ENCODE measurements around the gene C17orf107. TPM values are rescaled to one million over a fixed set of nuclear protein-coding genes. Genes with fewer than 3 reads are reported as not detected.

C17orf107 gene
- total and polyA plus RNA-seq, 2 donors (not counting 1 experiment from before 2014, with no cell fraction given), result 3.9 to 4.6 TPM

DNA sequence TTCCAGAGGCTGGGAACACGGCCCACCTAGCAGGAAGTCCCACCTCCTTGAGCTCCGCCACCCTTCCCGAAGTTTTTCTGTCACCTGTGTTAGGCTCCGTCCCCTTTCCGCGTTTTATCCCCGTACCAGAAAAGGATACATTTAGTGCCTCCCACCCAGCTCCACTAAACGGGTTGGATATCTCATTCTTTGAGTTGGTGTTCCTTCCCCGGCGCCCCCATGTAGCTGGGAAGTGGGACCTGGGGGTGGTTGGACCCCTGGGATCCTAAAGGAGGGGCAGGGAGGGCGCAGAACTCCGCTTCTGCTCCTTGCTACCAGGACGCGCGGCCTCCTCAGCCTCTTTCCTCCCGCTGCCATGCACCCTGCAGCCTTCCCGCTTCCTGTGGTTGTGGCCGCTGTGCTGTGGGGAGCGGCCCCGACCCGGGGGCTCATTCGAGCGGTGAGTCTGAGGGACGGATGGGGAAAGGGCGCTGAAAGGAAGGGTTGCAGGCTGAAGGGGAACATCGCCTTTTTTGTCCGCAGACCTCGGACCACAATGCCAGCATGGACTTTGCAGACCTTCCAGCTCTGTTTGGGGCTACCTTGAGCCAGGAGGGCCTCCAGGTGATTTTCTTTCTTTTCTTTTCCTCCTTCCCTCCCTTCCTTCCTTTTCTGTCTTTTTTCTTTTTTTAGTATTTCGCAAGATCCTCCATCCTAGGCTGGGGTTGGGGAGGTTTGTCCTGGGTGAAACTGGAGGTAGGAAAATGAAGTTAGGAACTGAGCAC lies 41.4 kb downstream of the C17orf107 start:
- Histone ChIP-seq H3K36me3 (replicated peaks in 1 of 2; ENCODE audit: control extremely low read depth in 1 of 2, control insufficient read depth in 1 of 2, extremely low read depth in 1 of 2, insufficient read depth in 2 of 2, low read length in 1 of 2) (peaks cover 0 to 51% of the 10 kb centered on the region in 2 experiments), H3K27me3 (replicated peaks in 1 of 4; ENCODE audit: control extremely low read depth in 1 of 4, control insufficient read depth in 3 of 4, insufficient read depth in 4 of 4, low read length in 3 of 4) (no peaks in the 10 kb centered on the region), H3K4me2 (replicated peaks; ENCODE audit: low read depth, low read length, poor library complexity, severe bottlenecking) (peak overlapping the region; percentile 99), H4K20me1 (ENCODE audit: control insufficient read depth, insufficient read depth, low read length, poor library complexity, severe bottlenecking) (peaks cover 19% of the 10 kb centered on the region), H3K4me1 (ENCODE audit: control insufficient read depth in 2 of 2, insufficient read depth in 2 of 2, low read length in 2 of 2) (peaks cover 57 to 66% of the 10 kb centered on the region in 2 donors), H3K4me3 (ENCODE audit: control extremely low read depth in 1 of 5, extremely low read depth in 1 of 5, insufficient read depth in 1 of 5, low read depth in 2 of 5, low read length in 4 of 5) (peak overlapping the region; percentile 83 to 100 (median 86)), H3K9me3 (ENCODE audit: control extremely low read depth in 1 of 3, control insufficient read depth in 2 of 3, insufficient read depth in 1 of 3, low read length in 2 of 3) (no peaks in the 10 kb centered on the region), H3K79me2 (ENCODE audit: control insufficient read depth, insufficient read depth, low read length) (peaks cover 55% of the 10 kb centered on the region), H3K27ac (ENCODE audit: low read length in 2 of 2) (peak overlapping the region; percentile 84 to 87), H3K9ac (ENCODE audit: low read length) (peak overlapping the region; percentile 86), H2AFZ (ENCODE audit: insufficient read depth, low read depth, low read length, poor library complexity, severe bottlenecking) (peak overlapping the region; percentile 78)
- 0% methylated on average over 19 of the region's 29 CpGs for WGBS (ENCODE audit: insufficient coverage)
- Mint-ChIP-seq H3K4me1 (peaks cover 66% of the 10 kb centered on the region), H3K9me3 (ENCODE audit: insufficient read depth) (no peaks in the 10 kb centered on the region), H3K4me3 (peak overlapping the region; percentile 89), H3K27ac (peak overlapping the region; percentile 95), H3K27me3 (no peaks in the 10 kb centered on the region)
- no peak for ATAC-seq (ENCODE audit: low read depth)
- POLR2A ChIA-PET, result interaction anchor here (0.6 to 2.6 kb wide), 13 partner anchors 8 to 797 kb away, joined by 3 to 38 read pairs (median 5); partner anchors contain the start of genes ARRB2, CAMTA2, CHRNE and INCA1
- DNase-seq, result no peak
- TF ChIP-seq, protein P1, sequence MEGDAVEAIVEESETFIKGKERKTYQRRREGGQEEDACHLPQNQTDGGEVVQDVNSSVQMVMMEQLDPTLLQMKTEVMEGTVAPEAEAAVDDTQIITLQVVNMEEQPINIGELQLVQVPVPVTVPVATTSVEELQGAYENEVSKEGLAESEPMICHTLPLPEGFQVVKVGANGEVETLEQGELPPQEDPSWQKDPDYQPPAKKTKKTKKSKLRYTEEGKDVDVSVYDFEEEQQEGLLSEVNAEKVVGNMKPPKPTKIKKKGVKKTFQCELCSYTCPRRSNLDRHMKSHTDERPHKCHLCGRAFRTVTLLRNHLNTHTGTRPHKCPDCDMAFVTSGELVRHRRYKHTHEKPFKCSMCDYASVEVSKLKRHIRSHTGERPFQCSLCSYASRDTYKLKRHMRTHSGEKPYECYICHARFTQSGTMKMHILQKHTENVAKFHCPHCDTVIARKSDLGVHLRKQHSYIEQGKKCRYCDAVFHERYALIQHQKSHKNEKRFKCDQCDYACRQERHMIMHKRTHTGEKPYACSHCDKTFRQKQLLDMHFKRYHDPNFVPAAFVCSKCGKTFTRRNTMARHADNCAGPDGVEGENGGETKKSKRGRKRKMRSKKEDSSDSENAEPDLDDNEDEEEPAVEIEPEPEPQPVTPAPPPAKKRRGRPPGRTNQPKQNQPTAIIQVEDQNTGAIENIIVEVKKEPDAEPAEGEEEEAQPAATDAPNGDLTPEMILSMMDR (IDR thresholded peaks at IDR 0.05), result no peak
- no peak for TF ChIP-seq EZH2 (IDR thresholded peaks at IDR 0.05; ENCODE audit: borderline replicate concordance, insufficient read depth, low read depth, low read length, poor library complexity, severe bottlenecking)
- intact Hi-C loops (cut with micrococcal nuclease), result loop anchor here (1.0 to 10.0 kb wide), 6 partner anchors 8 to 304 kb away; partner anchors contain the start of genes INCA1, KIF1C, PFN1 and PLD2
- CTCF ChIA-PET, result interaction anchor here (0.5 to 3.1 kb wide), 15 partner anchors 8 to 185 kb away, joined by 3 to 24 read pairs (median 6); partner anchors contain the start of genes CAMTA2, CHRNE, PFN1 and SPAG7

GRCh38 chr17:4941319-4941610 lies 41.9 kb downstream of the C17orf107 start:
- Histone ChIP-seq H3K79me2 (ENCODE audit: control insufficient read depth, insufficient read depth, low read length) (peaks cover 60% of the 10 kb centered on the region), H3K36me3 (replicated peaks in 1 of 2; ENCODE audit: control extremely low read depth in 1 of 2, control insufficient read depth in 1 of 2, extremely low read depth in 1 of 2, insufficient read depth in 2 of 2, low read length in 1 of 2) (peaks cover 0 to 56% of the 10 kb centered on the region in 2 experiments), H3K9ac (ENCODE audit: low read length) (peak overlapping the region; percentile 86), H4K20me1 (ENCODE audit: control insufficient read depth, insufficient read depth, low read length, poor library complexity, severe bottlenecking) (peaks cover 24% of the 10 kb centered on the region), H3K27me3 (replicated peaks in 1 of 4; ENCODE audit: control extremely low read depth in 1 of 4, control insufficient read depth in 3 of 4, insufficient read depth in 4 of 4, low read length in 3 of 4) (no peaks in the 10 kb centered on the region), H3K4me3 (ENCODE audit: control extremely low read depth in 1 of 5, extremely low read depth in 1 of 5, insufficient read depth in 1 of 5, low read depth in 2 of 5, low read length in 4 of 5) (peak overlapping the region; percentile 83 to 100 (median 86)), H3K4me2 (replicated peaks; ENCODE audit: low read depth, low read length, poor library complexity, severe bottlenecking) (peak overlapping the region; percentile 99), H3K27ac (ENCODE audit: low read length in 2 of 2) (peak overlapping the region; percentile 84 to 87), H2AFZ (ENCODE audit: insufficient read depth, low read depth, low read length, poor library complexity, severe bottlenecking) (peak overlapping the region; percentile 78), H3K4me1 (ENCODE audit: control insufficient read depth in 2 of 2, insufficient read depth in 2 of 2, low read length in 2 of 2) (peaks cover 63 to 71% of the 10 kb centered on the region in 2 donors), H3K9me3 (ENCODE audit: control extremely low read depth in 1 of 3, control insufficient read depth in 2 of 3, insufficient read depth in 1 of 3, low read length in 2 of 3) (no peaks in the 10 kb centered on the region)
- no peaks in the 10 kb centered on the region for H3K27me3 Mint-ChIP-seq
- no peaks in the 10 kb centered on the region for H3K9me3 Mint-ChIP-seq (ENCODE audit: insufficient read depth)
- ChIA-PET CTCF (no interaction called here), POLR2A (interaction anchor here (2.5 to 2.6 kb wide), 2 partner anchors 26 to 46 kb away, joined by 11 to 25 read pairs; partner anchors contain the start of genes CAMTA2 and SPAG7)
- peak overlapping the region; percentile 95 for H3K27ac Mint-ChIP-seq
- H3K4me1 Mint-ChIP-seq, result peaks cover 71% of the 10 kb centered on the region
- ATAC-seq (ENCODE audit: low read depth) (no peak), DNase-seq (no peak)
- intact Hi-C loops (cut with micrococcal nuclease), result loop anchor here (2.0 to 10.0 kb wide), 4 partner anchors 56 to 304 kb away; partner anchors contain the start of genes INCA1, KIF1C, PLD2 and ZNF594
- TF ChIP-seq, protein P1 (IDR thresholded peaks at IDR 0.05), result no peak
- no peak for TF ChIP-seq EZH2 (IDR thresholded peaks at IDR 0.05; ENCODE audit: borderline replicate concordance, insufficient read depth, low read depth, low read length, poor library complexity, severe bottlenecking)
- H3K4me3 Mint-ChIP-seq, result peak overlapping the region; percentile 89
- WGBS (ENCODE audit: insufficient coverage), result 32% methylated on average over 3 of the region's 4 CpGs
